A549 (cell line): Measurements from ENCODE around the gene PRDX2. TPM values are rescaled to one million over a fixed set of nuclear protein-coding genes. Genes with fewer than 3 reads are reported as not detected.

Experiments
- ATAC-seq, 2 experiments: fragments of 200-7000 bp in 1 of 2; fragments of >200 bp in 1 of 2; cut with Nextera tagmentation in 1 of 2; cut with Tn5 transposase in 1 of 2; 3 replicates each; pipeline versions ENCODE4 v1.8.0 to v1.9.1; 2018 to 2020; ENCODE audit warnings: mild to moderate bottlenecking in 1 of 2, moderate library complexity in 1 of 2
- CTCF ChIA-PET: fragments of 300-600 bp; sonication (Branson Sonifier 250); formaldehyde crosslinking; extraction: SDS; loops from one replicate; lab custom pipeline; 2021; ENCODE audit warnings: antibody characterized with exemption, inconsistent platforms; lab: Yijun Ruan, JAX
- POLR2A ChIA-PET: fragments of 350-600 bp; formaldehyde crosslinking; extraction: SDS; loops from one replicate; lab custom pipeline; 2021; ENCODE audit warnings: antibody characterized with exemption, inconsistent platforms; lab: Yijun Ruan, JAX
- DNase-seq, 2 experiments: peaks; one replicate each; pipeline versions ENCODE4 v3.0.0 to v3.0.0-alpha.2; 2011 to 2016; ENCODE audit warnings: low read depth in 1 of 2, low spot score in 1 of 2
- FAIRE-seq: peaks from 2 replicates; lab custom pipeline; 2011; peaks lifted over from hg19 to GRCh38; lab: Jason Lieb, UNC
- H3K27ac ChIP-seq, 2 experiments: fragments of >200 bp; sonication (Bioruptor Twin); formaldehyde crosslinking; 3 replicates each; pipeline ENCODE4 v1.5.1; 2016 to 2017
- H3K4me1 ChIP-seq: fragments of >200 bp; sonication (Bioruptor Twin); formaldehyde crosslinking; 3 replicates; pipeline ENCODE4 v1.6.1; 2016
- H3K4me2 ChIP-seq: fragments of >200 bp; sonication (Bioruptor Twin); formaldehyde crosslinking; 3 replicates; pipeline ENCODE4 v1.6.1; 2016
- H3K4me3 ChIP-seq: fragments of >200 bp; sonication (Bioruptor Twin); formaldehyde crosslinking; 3 replicates; pipeline ENCODE4 v1.5.1; 2016
- H3K9me3 ChIP-seq: fragments of >200 bp; sonication (Bioruptor Twin); formaldehyde crosslinking; 3 replicates; pipeline ENCODE4 v1.6.1; 2016
- BHLHE40 ChIP-seq: IDR thresholded peaks from 2 replicates; pipeline ENCODE4 v1.6.1; 2012; ENCODE audit warnings: low read depth, low read length, inconsistent platforms
- CHD4 ChIP-seq: fragments of 200-600 bp; sonication (generic); IDR thresholded peaks from 2 replicates; pipeline ENCODE4 v1.6.1; 2016; ENCODE audit warnings: antibody characterized with exemption, mild to moderate bottlenecking, borderline replicate concordance
- EP300 ChIP-seq, 2 experiments: fragments of >200 bp; sonication (Bioruptor Twin); formaldehyde crosslinking; IDR thresholded peaks; 2 replicates in 1 of 2; 3 replicates in 1 of 2; pipeline ENCODE4 v1.6.1; 2016 to 2017
- ESRRA ChIP-seq: fragments of 150-350 bp; IDR thresholded peaks from 2 replicates; pipeline ENCODE4 v1.6.1; 2014; ENCODE audit warnings: mild to moderate bottlenecking, low read length, borderline replicate concordance
- FOSB ChIP-seq: fragments of 250-450 bp; sonication (Bioruptor Pico); IDR thresholded peaks from 2 replicates; pipeline ENCODE4 v1.5.0; 2020; ENCODE audit warnings: mild to moderate bottlenecking, moderate library complexity
- FOSL2 ChIP-seq, 2 experiments: fragments of 450-650 bp in 1 of 2; fragments of >200 bp in 1 of 2; sonication (Bioruptor Twin) in 1 of 2; formaldehyde crosslinking; IDR thresholded peaks; 2 replicates each; pipeline versions ENCODE4 v1.5.0 to v1.6.1; 2016 to 2020; ENCODE audit warnings: mild to moderate bottlenecking in 1 of 2, moderate library complexity in 1 of 2
- FOXS1 ChIP-seq: fragments of 250-450 bp; sonication (Bioruptor Pico); IDR thresholded peaks from 2 replicates; pipeline ENCODE4 v1.5.0; 2020; ENCODE audit warnings: mild to moderate bottlenecking, moderate library complexity
- HOXB5 ChIP-seq: fragments of 250-450 bp; sonication (Bioruptor Pico); IDR thresholded peaks from 2 replicates; pipeline ENCODE4 v1.5.0; 2020; ENCODE audit warnings: mild to moderate bottlenecking, moderate library complexity
- NR3C1 ChIP-seq: fragments of >200 bp; sonication (Bioruptor Twin); formaldehyde crosslinking; IDR thresholded peaks from 3 replicates; pipeline ENCODE4 v1.6.1; 2017
- PBX3 ChIP-seq: IDR thresholded peaks from 2 replicates; pipeline ENCODE4 v1.6.1; 2012
- POLR2A ChIP-seq: IDR thresholded peaks from 2 replicates; pipeline ENCODE4 v1.6.1; 2012; ENCODE audit warnings: mild to moderate bottlenecking, low read length
- RCOR1 ChIP-seq: fragments of 150-350 bp; IDR thresholded peaks from 2 replicates; pipeline ENCODE4 v1.6.1; 2014; ENCODE audit warnings: antibody characterized with exemption, low read length, low read depth
- SMC3 ChIP-seq: fragments of >200 bp; sonication (Bioruptor Twin); formaldehyde crosslinking; IDR thresholded peaks from 3 replicates; pipeline ENCODE4 v1.6.1; 2018; ENCODE audit warnings: inconsistent platforms
- ZFP36 ChIP-seq: fragments of 450-650 bp; IDR thresholded peaks from 2 replicates; pipeline ENCODE4 v1.6.1; 2014; ENCODE audit warnings: borderline replicate concordance; ENCODE audit not compliant: partially characterized antibody
- ZNF302 ChIP-seq: fragments of 250-450 bp; sonication (Bioruptor Pico); IDR thresholded peaks from 2 replicates; pipeline ENCODE4 v1.9.0; 2021; ENCODE audit warnings: inconsistent platforms, mild to moderate bottlenecking, moderate library complexity
- WGBS: methylation state at CpG from one replicate; pipeline ENCODE4 v1.1.6; 2017; ENCODE audit errors: missing lambda C conversion rate; 5-methylcytosine and 5-hydroxymethylcytosine counted together
- polyA plus RNA-seq, 4 experiments: library from polyadenylated mRNA; depleted of rRNA in 3 of 4; stranded (reverse); fragments of >200 nt; fragmentation: RNase III in 1 of 4; extraction: RNeasy Plus Mini Kit Qiagen cat#74134 plus additional on column Dnase treatment in 1 of 4; gene quantifications; 2 replicates in 3 of 4; 3 replicates in 1 of 4; pipeline ENCODE4 v1.2.3, GENCODE V29; 2011 to 2017
- TF ChIP-seq, protein P1 (sequence below): fragments of 250-450 bp; sonication (Bioruptor Pico); IDR thresholded peaks from 2 replicates; pipeline ENCODE4 v1.5.0; 2021; ENCODE audit warnings: mild to moderate bottlenecking, moderate library complexity, borderline replicate concordance
- TF ChIP-seq, protein P2 (sequence below): fragments of 450-650 bp; IDR thresholded peaks from 2 replicates; pipeline ENCODE4 v1.6.1; 2014; ENCODE audit warnings: antibody characterized with exemption
- TF ChIP-seq, protein P3 (sequence below): fragments of >200 bp; sonication (Bioruptor Twin); formaldehyde crosslinking; IDR thresholded peaks from 2 replicates; pipeline ENCODE4 v1.6.1; 2016

The PRDX2 gene
- polyA plus RNA-seq, 2 of the 4 experiments (the other 2 are of a cell fraction), result 0.57 to 0.84 TPM

GRCh38 chr19:12754465-12755196, 47.0 kb downstream of the PRDX2 start:
- ATAC-seq (no peak), FAIRE-seq (no peak), DNase-seq (no peak)
- Histone ChIP-seq H3K4me2 (no peak overlapping the region), H3K27ac (no peak overlapping the region), H3K4me3 (no peak overlapping the region), H3K9me3 (no peaks in the 10 kb centered on the region), H3K4me1 (peaks cover 8% of the 10 kb centered on the region; the same call in 1 of the 3 replicates)
- WGBS, result 92% methylated on average over 29 of the region's 50 CpGs
- no peak for TF ChIP-seq ESRRA
- TF ChIP-seq, protein P1, sequence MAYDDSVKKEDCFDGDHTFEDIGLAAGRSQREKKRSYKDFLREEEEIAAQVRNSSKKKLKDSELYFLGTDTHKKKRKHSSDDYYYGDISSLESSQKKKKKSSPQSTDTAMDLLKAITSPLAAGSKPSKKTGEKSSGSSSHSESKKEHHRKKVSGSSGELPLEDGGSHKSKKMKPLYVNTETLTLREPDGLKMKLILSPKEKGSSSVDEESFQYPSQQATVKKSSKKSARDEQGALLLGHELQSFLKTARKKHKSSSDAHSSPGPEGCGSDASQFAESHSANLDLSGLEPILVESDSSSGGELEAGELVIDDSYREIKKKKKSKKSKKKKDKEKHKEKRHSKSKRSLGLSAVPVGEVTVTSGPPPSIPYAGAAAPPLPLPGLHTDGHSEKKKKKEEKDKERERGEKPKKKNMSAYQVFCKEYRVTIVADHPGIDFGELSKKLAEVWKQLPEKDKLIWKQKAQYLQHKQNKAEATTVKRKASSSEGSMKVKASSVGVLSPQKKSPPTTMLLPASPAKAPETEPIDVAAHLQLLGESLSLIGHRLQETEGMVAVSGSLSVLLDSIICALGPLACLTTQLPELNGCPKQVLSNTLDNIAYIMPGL (CRISPR knock-in tag), result no peak
- POLR2A ChIA-PET, result no interaction called here
- CTCF ChIA-PET, result interaction anchor here (0.9 to 38.2 kb wide), 7 partner anchors 6 to 93 kb away, joined by 3 to 901 read pairs (median 6); partner anchors contain the start of genes BEST2, GET3, HOOK2 and JUNB

GRCh38 chr19:12752056-12752781, 49.4 kb downstream of the PRDX2 start:
- H3K4me2 ChIP-seq, result no peak overlapping the region
- no peak for DNase-seq
- H3K27ac ChIP-seq, result no peak overlapping the region; a peak in 1 of 6 replicates
- ChIA-PET POLR2A (no interaction called here), CTCF (interaction anchor here (1.0 to 38.2 kb wide), 4 partner anchors 16 to 94 kb away, joined by 4 to 725 read pairs (median 7); partner anchors contain the start of gene HOOK2)
- WGBS, result 62% methylated on average over 11 of the region's 23 CpGs
- FAIRE-seq, result no peak
- H3K4me3 ChIP-seq, result no peak overlapping the region
- no peaks in the 10 kb centered on the region for H3K9me3 ChIP-seq
- TF ChIP-seq PBX3 (no peak), CHD4 (no peak), ZNF302 (CRISPR knock-in tag) (no peak), FOXS1 (no peak), SMC3 (no peak), NR3C1 (no peak), ZFP36 (no peak), FOSB (no peak), FOSL2 (IDR thresholded peaks at IDR 0.05) (no peak), FOSL2 (CRISPR knock-in tag; IDR thresholded peaks at IDR 0.05) (no peak), BHLHE40 (no peak), HOXB5 (CRISPR knock-in tag) (no peak), RCOR1 (no peak), EP300 (IDR thresholded peaks at IDR 0.05) (no peak), POLR2A (no peak)
- TF ChIP-seq, protein P2, sequence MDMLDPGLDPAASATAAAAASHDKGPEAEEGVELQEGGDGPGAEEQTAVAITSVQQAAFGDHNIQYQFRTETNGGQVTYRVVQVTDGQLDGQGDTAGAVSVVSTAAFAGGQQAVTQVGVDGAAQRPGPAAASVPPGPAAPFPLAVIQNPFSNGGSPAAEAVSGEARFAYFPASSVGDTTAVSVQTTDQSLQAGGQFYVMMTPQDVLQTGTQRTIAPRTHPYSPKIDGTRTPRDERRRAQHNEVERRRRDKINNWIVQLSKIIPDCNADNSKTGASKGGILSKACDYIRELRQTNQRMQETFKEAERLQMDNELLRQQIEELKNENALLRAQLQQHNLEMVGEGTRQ, result no peak
- TF ChIP-seq, protein P3, sequence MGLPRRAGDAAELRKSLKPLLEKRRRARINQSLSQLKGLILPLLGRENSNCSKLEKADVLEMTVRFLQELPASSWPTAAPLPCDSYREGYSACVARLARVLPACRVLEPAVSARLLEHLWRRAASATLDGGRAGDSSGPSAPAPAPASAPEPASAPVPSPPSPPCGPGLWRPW, result no peak
- TF ChIP-seq, all 56 proteins: peak for 0
- no peak for ATAC-seq
- peaks cover 7% of the 10 kb centered on the region; the same call in 1 of the 3 replicates for H3K4me1 ChIP-seq
